ENCODE data around the gene RHBDL3.
"Not testable (repeated sequence)": the region's sequence is repeated elsewhere in the genome, so short reads cannot be mapped to it uniquely, and the experiment has no call there.

Gene RHBDL3

GRCh38 chr17:32289471-32290070, 23.9 kb downstream of the RHBDL3 start:
- DNase-seq (ENCODE audit: low spot score), result no peak

GRCh38 chr17:32292094-32292493, 26.5 kb downstream of the RHBDL3 start:
- DNase-seq (ENCODE audit: low spot score), result no peak

- no peak for DNase-seq (ENCODE audit: low spot score)
Measured at GRCh38 chr17:32297424-32297823, 31.8 kb downstream of the RHBDL3 start.

- DNase-seq (ENCODE audit: low spot score), result no peak
Measured at GRCh38 chr17:32297860-32298259, 32.2 kb downstream of the RHBDL3 start.

- DNase-seq (ENCODE audit: low spot score), result no peak
Measured at GRCh38 chr17:32298298-32298697, 32.7 kb downstream of the RHBDL3 start.

GRCh38 chr17:32298721-32299579, 33.3 kb downstream of the RHBDL3 start:
- no peak for DNase-seq (ENCODE audit: low spot score)

GRCh38 chr17:32299580-32300164, 34.0 kb downstream of the RHBDL3 start:
- DNase-seq (ENCODE audit: low spot score), result no peak

GRCh38 chr17:32302037-32302436, 36.4 kb downstream of the RHBDL3 start:
- DNase-seq (ENCODE audit: low spot score), result no peak

GRCh38 chr17:32302860-32303649, 37.4 kb downstream of the RHBDL3 start:
- DNase-seq (ENCODE audit: low spot score), result no peak

GRCh38 chr17:32303781-32304288, 38.2 kb downstream of the RHBDL3 start:
- no peak for DNase-seq (ENCODE audit: low spot score)

GRCh38 chr17:32305049-32305448, 39.4 kb downstream of the RHBDL3 start:
- no peak for DNase-seq (ENCODE audit: low spot score)

- DNase-seq (ENCODE audit: low spot score), result no peak
Measured at GRCh38 chr17:32307658-32308057, 42.0 kb downstream of the RHBDL3 start.

- no peak for DNase-seq (ENCODE audit: low spot score)
Measured at GRCh38 chr17:32311028-32311536, 45.5 kb downstream of the RHBDL3 start.

GRCh38 chr17:32314636-32315035, 49.0 kb downstream of the RHBDL3 start:
- no peak for DNase-seq (ENCODE audit: low spot score)

GRCh38 chr17:32315171-32315570, 49.5 kb downstream of the RHBDL3 start:
- no peak for DNase-seq (ENCODE audit: low spot score)

GRCh38 chr17:32316653-32317052, 51.0 kb downstream of the RHBDL3 start:
- DNase-seq (ENCODE audit: low spot score), result not testable (repeated sequence)

- DNase-seq (ENCODE audit: low spot score), result no peak
Measured at GRCh38 chr17:32317353-32317752, 51.7 kb downstream of the RHBDL3 start.

GRCh38 chr17:32318071-32318470, 52.4 kb downstream of the RHBDL3 start:
- peak; percentile 17 for DNase-seq (ENCODE audit: low spot score)

- peak; percentile 61 for DNase-seq (ENCODE audit: low spot score)
Measured at GRCh38 chr17:32319548-32319905, 53.9 kb downstream of the RHBDL3 start.

GRCh38 chr17:32320080-32320479, 54.4 kb downstream of the RHBDL3 start:
- DNase-seq (ENCODE audit: low spot score), result not testable (repeated sequence)

- DNase-seq (ENCODE audit: low spot score), result no peak
Measured at GRCh38 chr17:32320847-32321246, 55.2 kb downstream of the RHBDL3 start.

GRCh38 chr17:32323046-32323445, 57.4 kb downstream of the RHBDL3 start:
- DNase-seq (ENCODE audit: low spot score), result no peak

Measured in kidney tubule cell (primary cell).